ENCODE results near the gene PPFIA2. TPM values are rescaled to one million over a fixed set of nuclear protein-coding genes. Genes with fewer than 3 reads are reported as not detected.

Gene PPFIA2
- total RNA-seq, 1 donor from 2014 or later, result not detected

- no peaks in the 10 kb centered on the region for H3K27me3 ChIP-seq (ENCODE audit: control insufficient read depth, insufficient read depth, low read length)
- DNase-seq (ENCODE audit: low read depth), result no peak
- no peak overlapping the region for H3K4me3 ChIP-seq (ENCODE audit: low read depth, low read length)
- H3K36me3 ChIP-seq (ENCODE audit: control insufficient read depth, insufficient read depth, low read length), result no peaks in the 10 kb centered on the region
- no peak for TF ChIP-seq CTCF (IDR thresholded peaks at IDR 0.05; ENCODE audit: insufficient read depth, low read length, poor library complexity, severe bottlenecking)
These were observed 342.1 kb downstream of the PPFIA2 start for GRCh38 chr12:81417056-81417455.

GRCh38 chr12:81416571-81416970 is 342.6 kb downstream of the PPFIA2 start:
- DNase-seq (ENCODE audit: low read depth), result no peak
- Histone ChIP-seq H3K4me3 (ENCODE audit: low read depth, low read length) (no peak overlapping the region), H3K27me3 (ENCODE audit: control insufficient read depth, insufficient read depth, low read length) (no peaks in the 10 kb centered on the region), H3K36me3 (ENCODE audit: control insufficient read depth, insufficient read depth, low read length) (no peaks in the 10 kb centered on the region)
- no peak for TF ChIP-seq CTCF (IDR thresholded peaks at IDR 0.05; ENCODE audit: insufficient read depth, low read length, poor library complexity, severe bottlenecking)

GRCh38 chr12:81414441-81414840 is 344.7 kb downstream of the PPFIA2 start:
- Histone ChIP-seq H3K36me3 (ENCODE audit: control insufficient read depth, insufficient read depth, low read length) (no peaks in the 10 kb centered on the region), H3K27me3 (ENCODE audit: control insufficient read depth, insufficient read depth, low read length) (no peaks in the 10 kb centered on the region)

GRCh38 chr12:81412940-81413339 is 346.2 kb downstream of the PPFIA2 start:
- Histone ChIP-seq H3K27me3 (ENCODE audit: control insufficient read depth, insufficient read depth, low read length) (no peaks in the 10 kb centered on the region), H3K36me3 (ENCODE audit: control insufficient read depth, insufficient read depth, low read length) (no peaks in the 10 kb centered on the region), H3K4me3 (ENCODE audit: low read depth, low read length) (no peak overlapping the region)
- DNase-seq (ENCODE audit: low read depth), result no peak
- TF ChIP-seq CTCF (IDR thresholded peaks at IDR 0.05; ENCODE audit: insufficient read depth, low read length, poor library complexity, severe bottlenecking), result no peak

More at GRCh38 chr12:81414441-81414840, 344.7 kb downstream of the PPFIA2 start:
- no peak for DNase-seq (ENCODE audit: low read depth)
- no peak overlapping the region for H3K4me3 ChIP-seq (ENCODE audit: low read depth, low read length)
- no peak for TF ChIP-seq CTCF (IDR thresholded peaks at IDR 0.05; ENCODE audit: insufficient read depth, low read length, poor library complexity, severe bottlenecking)

GRCh38 chr12:81403348-81403747 is 355.8 kb downstream of the PPFIA2 start:
- Histone ChIP-seq H3K4me3 (ENCODE audit: low read depth, low read length) (no peak overlapping the region), H3K27me3 (ENCODE audit: control insufficient read depth, insufficient read depth, low read length) (no peaks in the 10 kb centered on the region), H3K36me3 (ENCODE audit: control insufficient read depth, insufficient read depth, low read length) (no peaks in the 10 kb centered on the region)
- no peak for TF ChIP-seq CTCF (IDR thresholded peaks at IDR 0.05; ENCODE audit: insufficient read depth, low read length, poor library complexity, severe bottlenecking)
- no peak for DNase-seq (ENCODE audit: low read depth)

- TF ChIP-seq CTCF (IDR thresholded peaks at IDR 0.05; ENCODE audit: insufficient read depth, low read length, poor library complexity, severe bottlenecking), result no peak
- no peak overlapping the region for H3K4me3 ChIP-seq (ENCODE audit: low read depth, low read length)
- no peaks in the 10 kb centered on the region for H3K27me3 ChIP-seq (ENCODE audit: control insufficient read depth, insufficient read depth, low read length)
- no peaks in the 10 kb centered on the region for H3K36me3 ChIP-seq (ENCODE audit: control insufficient read depth, insufficient read depth, low read length)
- DNase-seq (ENCODE audit: low read depth), result no peak
These were observed 357.9 kb downstream of the PPFIA2 start for GRCh38 chr12:81401241-81401640.

All from kidney epithelial cell (primary cell).